DOHH2 (cell line): ENCODE results near the gene OTUD4.
A peak's percentile ranks its signal among the peaks of the same experiment; 100 is the strongest.

ENCODE experiments used
- EZH2phosphoT487 ChIP-seq: fragments of 200-600 bp; sonication (generic); IDR thresholded peaks from 2 replicates; pipeline ENCODE4 v1.6.1; 2017; ENCODE audit warnings: borderline replicate concordance, mild to moderate bottlenecking, antibody characterized with exemption, low read length, moderate library complexity, mixed read lengths
- TF ChIP-seq, protein P1 (sequence below): fragments of 200-600 bp; sonication (generic); IDR thresholded peaks from one replicate; pipeline ENCODE4 v1.5.1; 2014; ENCODE audit warnings: antibody characterized with exemption, mild to moderate bottlenecking, low read depth, low read length; ENCODE audit not compliant: poor library complexity, severe bottlenecking

DNA sequence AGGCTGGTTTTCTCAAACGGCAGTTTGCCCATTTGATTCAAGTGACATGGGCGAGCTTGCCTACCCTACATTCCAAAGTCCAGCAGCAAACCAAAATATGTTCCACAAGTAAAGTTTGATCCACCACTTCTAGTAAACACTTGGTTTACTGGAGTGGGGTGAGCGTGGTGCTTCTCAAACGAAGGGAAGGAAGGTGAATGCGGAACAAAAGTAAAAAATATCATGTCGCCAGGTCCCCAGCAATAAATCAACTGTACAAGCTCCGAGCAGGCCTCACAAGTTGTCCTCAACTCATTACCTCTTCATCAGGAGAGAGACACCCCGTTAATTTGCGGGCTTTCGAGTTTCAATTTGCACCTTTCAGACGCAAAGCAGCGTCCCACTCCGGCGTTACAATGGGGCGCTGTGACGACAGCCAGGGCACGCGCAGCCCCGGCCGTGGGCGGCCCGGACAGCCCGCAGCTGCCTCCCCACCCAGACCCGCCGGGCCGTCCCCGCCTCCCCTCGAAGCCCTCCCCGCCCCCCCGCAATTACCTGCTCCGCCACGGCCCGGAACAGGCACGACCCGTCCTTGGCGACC lies 1.0 kb downstream of the OTUD4 start:
- TF ChIP-seq, protein P1, sequence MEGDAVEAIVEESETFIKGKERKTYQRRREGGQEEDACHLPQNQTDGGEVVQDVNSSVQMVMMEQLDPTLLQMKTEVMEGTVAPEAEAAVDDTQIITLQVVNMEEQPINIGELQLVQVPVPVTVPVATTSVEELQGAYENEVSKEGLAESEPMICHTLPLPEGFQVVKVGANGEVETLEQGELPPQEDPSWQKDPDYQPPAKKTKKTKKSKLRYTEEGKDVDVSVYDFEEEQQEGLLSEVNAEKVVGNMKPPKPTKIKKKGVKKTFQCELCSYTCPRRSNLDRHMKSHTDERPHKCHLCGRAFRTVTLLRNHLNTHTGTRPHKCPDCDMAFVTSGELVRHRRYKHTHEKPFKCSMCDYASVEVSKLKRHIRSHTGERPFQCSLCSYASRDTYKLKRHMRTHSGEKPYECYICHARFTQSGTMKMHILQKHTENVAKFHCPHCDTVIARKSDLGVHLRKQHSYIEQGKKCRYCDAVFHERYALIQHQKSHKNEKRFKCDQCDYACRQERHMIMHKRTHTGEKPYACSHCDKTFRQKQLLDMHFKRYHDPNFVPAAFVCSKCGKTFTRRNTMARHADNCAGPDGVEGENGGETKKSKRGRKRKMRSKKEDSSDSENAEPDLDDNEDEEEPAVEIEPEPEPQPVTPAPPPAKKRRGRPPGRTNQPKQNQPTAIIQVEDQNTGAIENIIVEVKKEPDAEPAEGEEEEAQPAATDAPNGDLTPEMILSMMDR: peak; percentile 13
- no peak for TF ChIP-seq EZH2phosphoT487
